GM12878 (cell line): ENCODE data around the gene ANKMY2. TPM values are rescaled to one million over a fixed set of nuclear protein-coding genes. Genes with fewer than 3 reads are reported as not detected.

ENCODE experiments used
- ATAC-seq: fragments of 200-7000 bp; cut with Tn5 transposase; 3 replicates; pipeline ENCODE4 v1.9.1; 2020; ENCODE audit warnings: mild to moderate bottlenecking, moderate library complexity
- BruUV-seq: library from RNA; stranded (reverse); fragments of 400-500 nt; replicated peaks from 2 replicates; lab custom pipeline; 2021; lab: Mats Ljungman, UMichigan
- CTCF ChIA-PET: fragments of 300-600 bp; sonication (Branson Sonifier 250); formaldehyde crosslinking; extraction: SDS; loops from one replicate; lab custom pipeline; 2021; ENCODE audit warnings: inconsistent platforms; lab: Yijun Ruan, JAX
- POLR2A ChIA-PET: fragments of 350-600 bp; formaldehyde crosslinking; extraction: SDS; loops from one replicate; lab custom pipeline; 2021; ENCODE audit warnings: inconsistent platforms; lab: Charles Lee
- RAD21 ChIA-PET: fragments of 300-600 bp; sonication (Branson Sonifier 250); formaldehyde crosslinking; loops from one replicate; lab custom pipeline; 2023; ENCODE audit warnings: antibody characterized with exemption; ENCODE audit not compliant: unreplicated experiment; lab: Charles Lee
- SMC1A ChIA-PET: fragments of 300-600 bp; sonication (Branson Sonifier 250); formaldehyde crosslinking; loops from one replicate; lab custom pipeline; 2023; ENCODE audit not compliant: unreplicated experiment, uncharacterized antibody; lab: Charles Lee
- DNase-seq: peaks from one replicate; pipeline ENCODE4 v3.0.0-alpha.2; 2011; ENCODE audit warnings: low read depth, low spot score
- FAIRE-seq: peaks from 3 replicates; lab custom pipeline; 2011; peaks lifted over from hg19 to GRCh38; lab: Jason Lieb, UNC
- H2AFZ ChIP-seq: 2 replicates; pipeline ENCODE4 v1.6.0; 2011; ENCODE audit warnings: low read depth, low read length, control low read depth; ENCODE audit not compliant: control insufficient read depth
- H3K27ac ChIP-seq: 2 replicates; pipeline ENCODE4 v1.5.1; 2011; ENCODE audit warnings: control low read depth; ENCODE audit not compliant: control insufficient read depth, insufficient read depth
- H3K27me3 ChIP-seq, 2 experiments: replicated peaks in 1 of 2; 2 replicates each; pipeline versions ENCODE4 v1.6.0 to v1.6.1; 2011; ENCODE audit warnings: low read length in 1 of 2; ENCODE audit not compliant: control insufficient read depth in 2 of 2, insufficient read depth in 2 of 2
- H3K36me3 ChIP-seq, 2 experiments: 2 replicates each; pipeline ENCODE4 v1.5.1; 2011; ENCODE audit warnings: low read length in 1 of 2; ENCODE audit not compliant: control insufficient read depth in 2 of 2, insufficient read depth in 2 of 2
- H3K4me1 ChIP-seq: 2 replicates; pipeline ENCODE4 v1.6.1; 2011; ENCODE audit warnings: mild to moderate bottlenecking, low read length, moderate library complexity, mixed read lengths; ENCODE audit not compliant: control insufficient read depth, insufficient read depth
- H3K4me2 ChIP-seq: 2 replicates; pipeline ENCODE4 v1.6.0; 2011; ENCODE audit warnings: control low read depth; ENCODE audit not compliant: control insufficient read depth, insufficient read depth
- H3K4me3 ChIP-seq: fragments of 200-600 bp; sonication (generic); 2 replicates; pipeline ENCODE4 v1.5.1; 2016
- H3K79me2 ChIP-seq: 2 replicates; pipeline ENCODE4 v1.6.0; 2011; ENCODE audit warnings: low read length; ENCODE audit not compliant: control insufficient read depth, insufficient read depth
- H3K9ac ChIP-seq: 2 replicates; pipeline ENCODE4 v1.8.0; 2011; ENCODE audit warnings: low read length, control low read depth, mixed read lengths; ENCODE audit not compliant: control insufficient read depth, insufficient read depth
- H3K9me3 ChIP-seq: replicated peaks from 3 replicates; pipeline ENCODE4 v1.5.1; 2011; ENCODE audit warnings: mild to moderate bottlenecking, low read length; ENCODE audit not compliant: control insufficient read depth, insufficient read depth
- H4K20me1 ChIP-seq: 2 replicates; pipeline ENCODE4 v1.6.0; 2011; ENCODE audit not compliant: control insufficient read depth, insufficient read depth
- BMI1 ChIP-seq: fragments of 450-650 bp; IDR thresholded peaks from 2 replicates; pipeline ENCODE4 v1.6.1; 2016; ENCODE audit warnings: mild to moderate bottlenecking, moderate library complexity, borderline replicate concordance
- BRCA1 ChIP-seq: IDR thresholded peaks from 2 replicates; pipeline ENCODE4 v1.6.1; 2011; ENCODE audit warnings: low read depth, low read length, improper control_type of control experiment
- CBX3 ChIP-seq: fragments of 200-600 bp; sonication (generic); IDR thresholded peaks from 2 replicates; pipeline ENCODE4 v1.6.1; 2016; ENCODE audit warnings: low read depth, borderline replicate concordance
- CEBPB ChIP-seq, 2 experiments: fragments of 150-350 bp in 1 of 2; IDR thresholded peaks; 2 replicates each; pipeline ENCODE4 v1.6.1; 2012 to 2014; ENCODE audit warnings: low read depth in 2 of 2, low read length in 2 of 2, borderline replicate concordance in 1 of 2, inconsistent platforms in 1 of 2
- ETV6 ChIP-seq, 2 experiments: fragments of 450-650 bp in 1 of 2; IDR thresholded peaks in 1 of 2; conservative IDR thresholded peaks in 1 of 2; 2 replicates each; pipeline ENCODE4 v1.6.1; 2014; ENCODE audit warnings: antibody characterized with exemption in 1 of 2, borderline replicate concordance in 1 of 2, low read depth in 1 of 2, mild to moderate bottlenecking in 1 of 2, moderate library complexity in 1 of 2
- NFIC ChIP-seq: IDR thresholded peaks from 2 replicates; pipeline ENCODE4 v1.6.1; 2012; ENCODE audit warnings: low read depth, mild to moderate bottlenecking, inconsistent platforms, low read length, moderate library complexity
- NFYB ChIP-seq: IDR thresholded peaks from 2 replicates; pipeline ENCODE4 v1.6.1; 2011; ENCODE audit warnings: low read depth, mild to moderate bottlenecking, low read length, improper control_type of control experiment, moderate library complexity; ENCODE audit not compliant: insufficient read depth
- NR2C1 ChIP-seq: fragments of 450-650 bp; IDR thresholded peaks from 2 replicates; pipeline ENCODE4 v1.6.1; 2017; ENCODE audit warnings: antibody characterized with exemption, mild to moderate bottlenecking, moderate library complexity
- NRF1 ChIP-seq: conservative IDR thresholded peaks from 2 replicates; pipeline ENCODE4 v1.6.1; 2011; ENCODE audit warnings: mild to moderate bottlenecking, low read depth, low read length, improper control_type of control experiment
- PML ChIP-seq: IDR thresholded peaks from 2 replicates; pipeline ENCODE4 v1.6.1; 2012; ENCODE audit warnings: low read length, inconsistent platforms
- RFX5 ChIP-seq: IDR thresholded peaks from 2 replicates; pipeline ENCODE4 v1.6.1; 2011; ENCODE audit warnings: low read depth, low read length, improper control_type of control experiment
- SMARCA5 ChIP-seq: fragments of 450-650 bp; IDR thresholded peaks from 2 replicates; pipeline ENCODE4 v1.6.1; 2017; ENCODE audit warnings: mild to moderate bottlenecking
- SPI1 ChIP-seq: IDR thresholded peaks from 2 replicates; pipeline ENCODE4 v1.6.1; 2011; ENCODE audit warnings: low read depth, mild to moderate bottlenecking, low read length, moderate library complexity, borderline replicate concordance; ENCODE audit not compliant: insufficient read depth
- WRNIP1 ChIP-seq: IDR thresholded peaks from 2 replicates; pipeline ENCODE4 v1.6.1; 2011; ENCODE audit warnings: low read depth, low read length, improper control_type of control experiment, borderline replicate concordance
- ZNF24 ChIP-seq: fragments of 450-650 bp; IDR thresholded peaks from 2 replicates; pipeline ENCODE4 v1.6.1; 2017; ENCODE audit warnings: antibody characterized with exemption, mild to moderate bottlenecking
- WGBS: methylation state at CpG from one replicate; pipeline ENCODE4 v1.1.6; 2016; ENCODE audit warnings: low lambda C conversion rate; ENCODE audit not compliant: insufficient replicate concordance, insufficient coverage; ENCODE audit errors: missing lambda C conversion rate; 5-methylcytosine and 5-hydroxymethylcytosine counted together
- in situ Hi-C: fragments of 300-500 bp; cut with MboI; formaldehyde crosslinking; loops from 9 replicates; pipeline ENCODE4 v1.14.3; 2018; ENCODE audit warnings: mixed read lengths
- intact Hi-C: fragments of 100-400 bp; cut with micrococcal nuclease; formaldehyde crosslinking; loops from one replicate; pipeline ENCODE4 v1.14.2; 2022; ENCODE audit not compliant: unreplicated experiment
- polyA plus RNA-seq, 11 experiments: library from polyadenylated mRNA; depleted of rRNA in 4 of 11; unstranded in 6 of 11; stranded (reverse) in 5 of 11; fragments of >200 nt; fragmentation: Nextera tagmentation in 4 of 11; fragmentation: Illumina TruSeq in 1 of 11; extraction: Ambion mirVana in 4 of 11; extraction: Trizol in 1 of 11; gene quantifications; 1 replicate in 1 of 11; 2 replicates in 10 of 11; pipeline versions ENCODE4 v1.2.1 to v1.2.3, GENCODE V29; 2011 to 2016; ENCODE audit warnings: inconsistent platforms in 2 of 11, missing spikeins in 2 of 11, low read depth in 1 of 11
- total RNA-seq, 4 experiments: library from RNA; depleted of rRNA in 3 of 4; stranded (reverse); fragments of >200 nt in 3 of 4; fragmentation: Illumina TruSeq in 1 of 4; extraction: Trizol in 1 of 4; gene quantifications; 2 replicates each; pipeline versions ENCODE4 v1.2.1 to v1.2.3, GENCODE V29; 2013 to 2021
- TF ChIP-seq, protein P1 (sequence below): fragments of 450-650 bp; IDR thresholded peaks from 2 replicates; pipeline ENCODE4 v1.6.1; 2017; ENCODE audit warnings: antibody characterized with exemption, mild to moderate bottlenecking, moderate library complexity
- TF ChIP-seq, protein P2 (sequence below): IDR thresholded peaks from 2 replicates; pipeline ENCODE4 v1.6.1; 2011; ENCODE audit warnings: borderline replicate concordance, low read depth, mild to moderate bottlenecking, moderate library complexity, low read length; ENCODE audit not compliant: insufficient read depth, poor library complexity, severe bottlenecking

The ANKMY2 gene
- total and polyA plus RNA-seq, 10 of the 15 experiments (the other 5 are each of a cell fraction or from before 2014, with no cell fraction given), result 0.10 to 0.48 (median 0.29) TPM

DNA sequence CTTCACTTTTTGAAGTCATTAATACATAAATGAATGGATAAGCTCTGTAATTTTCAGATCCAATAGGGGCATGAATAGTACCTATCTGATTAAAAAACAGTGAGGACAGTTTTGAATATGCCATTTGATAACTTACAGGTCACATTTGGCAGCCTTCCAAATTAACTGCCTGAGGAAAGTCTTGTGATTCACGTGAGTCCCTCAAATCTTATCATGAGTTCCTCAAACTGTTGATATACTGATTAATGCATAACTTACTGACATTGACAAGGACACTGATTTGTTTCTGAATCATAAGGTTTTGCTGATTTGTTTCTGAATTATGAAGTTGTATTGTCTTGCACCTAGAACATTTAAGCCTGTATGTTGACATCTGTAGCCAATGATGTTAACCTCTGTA lies 55.1 kb downstream of the ANKMY2 start (continued):
- TF ChIP-seq, protein P1, sequence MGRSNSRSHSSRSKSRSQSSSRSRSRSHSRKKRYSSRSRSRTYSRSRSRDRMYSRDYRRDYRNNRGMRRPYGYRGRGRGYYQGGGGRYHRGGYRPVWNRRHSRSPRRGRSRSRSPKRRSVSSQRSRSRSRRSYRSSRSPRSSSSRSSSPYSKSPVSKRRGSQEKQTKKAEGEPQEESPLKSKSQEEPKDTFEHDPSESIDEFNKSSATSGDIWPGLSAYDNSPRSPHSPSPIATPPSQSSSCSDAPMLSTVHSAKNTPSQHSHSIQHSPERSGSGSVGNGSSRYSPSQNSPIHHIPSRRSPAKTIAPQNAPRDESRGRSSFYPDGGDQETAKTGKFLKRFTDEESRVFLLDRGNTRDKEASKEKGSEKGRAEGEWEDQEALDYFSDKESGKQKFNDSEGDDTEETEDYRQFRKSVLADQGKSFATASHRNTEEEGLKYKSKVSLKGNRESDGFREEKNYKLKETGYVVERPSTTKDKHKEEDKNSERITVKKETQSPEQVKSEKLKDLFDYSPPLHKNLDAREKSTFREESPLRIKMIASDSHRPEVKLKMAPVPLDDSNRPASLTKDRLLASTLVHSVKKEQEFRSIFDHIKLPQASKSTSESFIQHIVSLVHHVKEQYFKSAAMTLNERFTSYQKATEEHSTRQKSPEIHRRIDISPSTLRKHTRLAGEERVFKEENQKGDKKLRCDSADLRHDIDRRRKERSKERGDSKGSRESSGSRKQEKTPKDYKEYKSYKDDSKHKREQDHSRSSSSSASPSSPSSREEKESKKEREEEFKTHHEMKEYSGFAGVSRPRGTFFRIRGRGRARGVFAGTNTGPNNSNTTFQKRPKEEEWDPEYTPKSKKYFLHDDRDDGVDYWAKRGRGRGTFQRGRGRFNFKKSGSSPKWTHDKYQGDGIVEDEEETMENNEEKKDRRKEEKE, result no peak
- no peak for TF ChIP-seq PML
- no peak for TF ChIP-seq BRCA1
- no peak for TF ChIP-seq ZNF24
- no peak for TF ChIP-seq BMI1
- no peak for TF ChIP-seq RFX5
- TF ChIP-seq NR2C1, result no peak

DNA sequence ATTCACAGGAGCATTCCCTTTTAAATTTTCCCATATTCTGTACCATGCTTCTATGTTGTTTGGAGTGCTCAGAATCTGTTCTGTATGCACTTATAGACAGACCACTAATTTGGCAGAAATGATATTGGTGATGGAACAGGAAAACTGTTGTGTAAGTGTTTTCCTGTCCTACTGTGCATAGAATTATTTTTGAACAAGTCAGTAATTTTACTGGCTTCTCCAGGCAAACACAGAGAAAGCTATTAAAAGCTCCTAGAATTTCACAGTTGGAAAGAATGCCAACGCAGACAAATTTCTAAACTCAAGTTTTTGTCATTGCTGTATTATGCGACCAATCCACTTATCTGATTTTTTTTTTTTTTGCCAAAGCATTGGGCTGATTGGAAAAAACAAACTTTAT lies 55.7 kb downstream of the ANKMY2 start:
- Histone ChIP-seq H4K20me1 (no peaks in the 10 kb centered on the region), H3K9ac (no peak overlapping the region), H3K27me3 (no peaks in the 10 kb centered on the region; a peak in 1 of 4 replicates), H3K4me2 (no peak overlapping the region), H2AFZ (no peak overlapping the region), H3K36me3 (no peaks in the 10 kb centered on the region), H3K27ac (no peak overlapping the region), H3K79me2 (no peaks in the 10 kb centered on the region), H3K9me3 (no peaks in the 10 kb centered on the region), H3K4me1 (no peaks in the 10 kb centered on the region), H3K4me3 (no peak overlapping the region)
- intact Hi-C loops (no loop called here), in situ Hi-C loops (no loop called here)
- ChIA-PET SMC1A (no interaction called here), POLR2A (no interaction called here), RAD21 (no interaction called here), CTCF (no interaction called here)
- BruUV-seq, result no TSS peak
- no peak for FAIRE-seq
- ATAC-seq, result no peak
- no peak for DNase-seq
- WGBS, result 36% methylated on average over 2 of the region's 2 CpGs
- TF ChIP-seq, protein P2, sequence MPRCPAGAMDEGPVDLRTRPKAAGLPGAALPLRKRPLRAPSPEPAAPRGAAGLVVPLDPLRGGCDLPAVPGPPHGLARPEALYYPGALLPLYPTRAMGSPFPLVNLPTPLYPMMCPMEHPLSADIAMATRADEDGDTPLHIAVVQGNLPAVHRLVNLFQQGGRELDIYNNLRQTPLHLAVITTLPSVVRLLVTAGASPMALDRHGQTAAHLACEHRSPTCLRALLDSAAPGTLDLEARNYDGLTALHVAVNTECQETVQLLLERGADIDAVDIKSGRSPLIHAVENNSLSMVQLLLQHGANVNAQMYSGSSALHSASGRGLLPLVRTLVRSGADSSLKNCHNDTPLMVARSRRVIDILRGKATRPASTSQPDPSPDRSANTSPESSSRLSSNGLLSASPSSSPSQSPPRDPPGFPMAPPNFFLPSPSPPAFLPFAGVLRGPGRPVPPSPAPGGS, result no peak
- TF ChIP-seq CBX3 (no peak), WRNIP1 (no peak), NFIC (no peak), SPI1 (no peak), NFYB (no peak), SMARCA5 (no peak), ETV6 (conservative IDR thresholded peaks at IDR 0.05 in 1 of 2, IDR thresholded peaks at IDR 0.05 in 1 of 2; ENCODE audit: borderline replicate concordance in 1 of 2, low read depth in 1 of 2) (no peak), NRF1 (no peak), CEBPB (IDR thresholded peaks at IDR 0.05; ENCODE audit: borderline replicate concordance in 1 of 2, low read depth in 2 of 2, low read length in 2 of 2) (no peak)
- TF ChIP-seq, protein P1, result no peak
